Measurements from ENCODE around the gene PDE12. TPM values are rescaled to one million over a fixed set of nuclear protein-coding genes. Genes with fewer than 3 reads are reported as not detected.

The PDE12 gene
- total and polyA plus RNA-seq, 2 of the 13 experiments (the other 11 are each of a cell fraction or from before 2014, with no cell fraction given) = 9.0 to 17.8 TPM

DNA sequence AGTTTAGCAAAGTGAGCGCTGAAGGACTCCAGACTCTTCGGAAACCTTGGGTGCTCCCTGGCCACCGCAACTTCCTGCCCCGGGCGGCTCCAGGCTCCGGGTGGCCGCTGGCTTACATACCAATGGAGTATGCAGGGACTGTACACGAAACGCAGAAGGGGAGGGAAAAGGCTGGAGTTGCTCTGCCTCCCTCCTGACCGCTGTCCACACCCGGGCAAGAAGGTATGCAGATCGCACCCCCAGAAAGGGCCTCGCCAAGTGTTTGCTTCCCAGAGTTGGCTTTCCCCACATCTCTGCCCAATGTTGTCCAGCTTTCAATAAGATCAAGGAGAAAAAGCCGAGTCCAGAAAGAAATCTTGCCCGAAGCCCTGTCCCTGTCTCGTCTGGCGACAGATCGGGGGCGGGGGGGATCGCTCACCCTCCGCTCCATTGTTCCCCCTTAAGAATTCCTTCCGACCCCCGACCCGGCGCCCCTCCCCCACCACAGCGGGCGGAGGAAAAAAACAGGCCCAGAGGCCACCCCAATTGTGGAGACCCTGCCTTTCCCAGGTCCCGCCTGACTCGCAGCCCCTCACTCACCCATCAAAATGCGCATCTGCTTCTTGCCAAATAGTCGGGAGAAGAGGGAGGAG is 40.5 kb downstream of the PDE12 start (continued):
- TF ChIP-seq, protein P1, sequence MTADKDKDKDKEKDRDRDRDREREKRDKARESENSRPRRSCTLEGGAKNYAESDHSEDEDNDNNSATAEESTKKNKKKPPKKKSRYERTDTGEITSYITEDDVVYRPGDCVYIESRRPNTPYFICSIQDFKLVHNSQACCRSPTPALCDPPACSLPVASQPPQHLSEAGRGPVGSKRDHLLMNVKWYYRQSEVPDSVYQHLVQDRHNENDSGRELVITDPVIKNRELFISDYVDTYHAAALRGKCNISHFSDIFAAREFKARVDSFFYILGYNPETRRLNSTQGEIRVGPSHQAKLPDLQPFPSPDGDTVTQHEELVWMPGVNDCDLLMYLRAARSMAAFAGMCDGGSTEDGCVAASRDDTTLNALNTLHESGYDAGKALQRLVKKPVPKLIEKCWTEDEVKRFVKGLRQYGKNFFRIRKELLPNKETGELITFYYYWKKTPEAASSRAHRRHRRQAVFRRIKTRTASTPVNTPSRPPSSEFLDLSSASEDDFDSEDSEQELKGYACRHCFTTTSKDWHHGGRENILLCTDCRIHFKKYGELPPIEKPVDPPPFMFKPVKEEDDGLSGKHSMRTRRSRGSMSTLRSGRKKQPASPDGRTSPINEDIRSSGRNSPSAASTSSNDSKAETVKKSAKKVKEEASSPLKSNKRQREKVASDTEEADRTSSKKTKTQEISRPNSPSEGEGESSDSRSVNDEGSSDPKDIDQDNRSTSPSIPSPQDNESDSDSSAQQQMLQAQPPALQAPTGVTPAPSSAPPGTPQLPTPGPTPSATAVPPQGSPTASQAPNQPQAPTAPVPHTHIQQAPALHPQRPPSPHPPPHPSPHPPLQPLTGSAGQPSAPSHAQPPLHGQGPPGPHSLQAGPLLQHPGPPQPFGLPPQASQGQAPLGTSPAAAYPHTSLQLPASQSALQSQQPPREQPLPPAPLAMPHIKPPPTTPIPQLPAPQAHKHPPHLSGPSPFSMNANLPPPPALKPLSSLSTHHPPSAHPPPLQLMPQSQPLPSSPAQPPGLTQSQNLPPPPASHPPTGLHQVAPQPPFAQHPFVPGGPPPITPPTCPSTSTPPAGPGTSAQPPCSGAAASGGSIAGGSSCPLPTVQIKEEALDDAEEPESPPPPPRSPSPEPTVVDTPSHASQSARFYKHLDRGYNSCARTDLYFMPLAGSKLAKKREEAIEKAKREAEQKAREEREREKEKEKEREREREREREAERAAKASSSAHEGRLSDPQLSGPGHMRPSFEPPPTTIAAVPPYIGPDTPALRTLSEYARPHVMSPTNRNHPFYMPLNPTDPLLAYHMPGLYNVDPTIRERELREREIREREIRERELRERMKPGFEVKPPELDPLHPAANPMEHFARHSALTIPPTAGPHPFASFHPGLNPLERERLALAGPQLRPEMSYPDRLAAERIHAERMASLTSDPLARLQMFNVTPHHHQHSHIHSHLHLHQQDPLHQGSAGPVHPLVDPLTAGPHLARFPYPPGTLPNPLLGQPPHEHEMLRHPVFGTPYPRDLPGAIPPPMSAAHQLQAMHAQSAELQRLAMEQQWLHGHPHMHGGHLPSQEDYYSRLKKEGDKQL (CRISPR knock-in tag; IDR thresholded peaks at IDR 0.05; ENCODE audit: low read depth) = no peak
- TF ChIP-seq CREB1 (IDR thresholded peaks at IDR 0.05) = no peak
- TF ChIP-seq CREB1 (CRISPR knock-in tag; IDR thresholded peaks at IDR 0.05) = peak; percentile 29; the same call in 1 of the 2 replicates
- TF ChIP-seq ZNF446 (CRISPR knock-in tag; IDR thresholded peaks at IDR 0.05) = peak; percentile 71; the same call in 1 of the 2 replicates
- TF ChIP-seq CAMTA2 (CRISPR knock-in tag; IDR thresholded peaks at IDR 0.05; ENCODE audit: borderline replicate concordance) = no peak; the same call in 1 of the 2 replicates
- TF ChIP-seq PHF8 (CRISPR knock-in tag; IDR thresholded peaks at IDR 0.05) = no peak
- TF ChIP-seq, protein P2, sequence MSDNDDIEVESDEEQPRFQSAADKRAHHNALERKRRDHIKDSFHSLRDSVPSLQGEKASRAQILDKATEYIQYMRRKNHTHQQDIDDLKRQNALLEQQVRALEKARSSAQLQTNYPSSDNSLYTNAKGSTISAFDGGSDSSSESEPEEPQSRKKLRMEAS (IDR thresholded peaks at IDR 0.05) = no peak; the same call in 1 of the 2 replicates
- TF ChIP-seq MYC (CRISPR knock-in tag; IDR thresholded peaks at IDR 0.05; ENCODE audit: borderline replicate concordance) = no peak
- TF ChIP-seq EP300 (IDR thresholded peaks at IDR 0.05; ENCODE audit: low read depth in 2 of 2, low read length in 2 of 2) = no peak
- TF ChIP-seq EP300 (CRISPR knock-in tag; IDR thresholded peaks at IDR 0.05; ENCODE audit: borderline replicate concordance) = 0 out of 2 replicates have a peak, but pooled peaks have one; percentile 18
- no peak for TF ChIP-seq GATAD2A (CRISPR knock-in tag; IDR thresholded peaks at IDR 0.05)
- no peak; the same call in 1 of the 2 replicates for TF ChIP-seq FOXO1 (CRISPR knock-in tag; IDR thresholded peaks at IDR 0.05)
- no peak for TF ChIP-seq ZNF484 (CRISPR knock-in tag; IDR thresholded peaks at IDR 0.05; ENCODE audit: borderline replicate concordance, low read depth)
- TF ChIP-seq ZNF234 (CRISPR knock-in tag; conservative IDR thresholded peaks at IDR 0.05) = no peak
- no peak for TF ChIP-seq NFE2L2 (IDR thresholded peaks at IDR 0.05; ENCODE audit: low read length)
- no peak for TF ChIP-seq SP2 (CRISPR knock-in tag; IDR thresholded peaks at IDR 0.05)
- no peak; the same call in 1 of the 2 replicates for TF ChIP-seq ZFP90 (CRISPR knock-in tag; IDR thresholded peaks at IDR 0.05; ENCODE audit: borderline replicate concordance)
- no peak for TF ChIP-seq HOXA9 (CRISPR knock-in tag; IDR thresholded peaks at IDR 0.05; ENCODE audit: borderline replicate concordance)
- TF ChIP-seq GLI4 (CRISPR knock-in tag; IDR thresholded peaks at IDR 0.05; ENCODE audit: borderline replicate concordance) = peak; percentile 19; the same call in 1 of the 2 replicates
- TF ChIP-seq, protein P3, sequence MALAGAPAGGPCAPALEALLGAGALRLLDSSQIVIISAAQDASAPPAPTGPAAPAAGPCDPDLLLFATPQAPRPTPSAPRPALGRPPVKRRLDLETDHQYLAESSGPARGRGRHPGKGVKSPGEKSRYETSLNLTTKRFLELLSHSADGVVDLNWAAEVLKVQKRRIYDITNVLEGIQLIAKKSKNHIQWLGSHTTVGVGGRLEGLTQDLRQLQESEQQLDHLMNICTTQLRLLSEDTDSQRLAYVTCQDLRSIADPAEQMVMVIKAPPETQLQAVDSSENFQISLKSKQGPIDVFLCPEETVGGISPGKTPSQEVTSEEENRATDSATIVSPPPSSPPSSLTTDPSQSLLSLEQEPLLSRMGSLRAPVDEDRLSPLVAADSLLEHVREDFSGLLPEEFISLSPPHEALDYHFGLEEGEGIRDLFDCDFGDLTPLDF (CRISPR knock-in tag; IDR thresholded peaks at IDR 0.05) = 0 out of 2 replicates have a peak, but pooled peaks have one; percentile 7
- no peak for TF ChIP-seq ZNF207 (IDR thresholded peaks at IDR 0.05; ENCODE audit: borderline replicate concordance)
- no peak for TF ChIP-seq XBP1 (CRISPR knock-in tag; IDR thresholded peaks at IDR 0.05)
- peak; percentile 75 for TF ChIP-seq AGO2 (optimal IDR thresholded peaks at IDR 0.05; ENCODE audit: low read depth, low read length)
- no peak for TF ChIP-seq KLF13 (CRISPR knock-in tag; IDR thresholded peaks at IDR 0.05)
- no peak for TF ChIP-seq HES4 (CRISPR knock-in tag; IDR thresholded peaks at IDR 0.05; ENCODE audit: borderline replicate concordance)
- no peak for TF ChIP-seq FOSL1 (CRISPR knock-in tag; IDR thresholded peaks at IDR 0.05; ENCODE audit: borderline replicate concordance)

All from HepG2 (cell line).